ENCODE data around the gene PALLD.

Gene PALLD

GRCh38 chr4:168652755-168653154, 155.9 kb downstream of the PALLD start:
- no peak for DNase-seq

DNA sequence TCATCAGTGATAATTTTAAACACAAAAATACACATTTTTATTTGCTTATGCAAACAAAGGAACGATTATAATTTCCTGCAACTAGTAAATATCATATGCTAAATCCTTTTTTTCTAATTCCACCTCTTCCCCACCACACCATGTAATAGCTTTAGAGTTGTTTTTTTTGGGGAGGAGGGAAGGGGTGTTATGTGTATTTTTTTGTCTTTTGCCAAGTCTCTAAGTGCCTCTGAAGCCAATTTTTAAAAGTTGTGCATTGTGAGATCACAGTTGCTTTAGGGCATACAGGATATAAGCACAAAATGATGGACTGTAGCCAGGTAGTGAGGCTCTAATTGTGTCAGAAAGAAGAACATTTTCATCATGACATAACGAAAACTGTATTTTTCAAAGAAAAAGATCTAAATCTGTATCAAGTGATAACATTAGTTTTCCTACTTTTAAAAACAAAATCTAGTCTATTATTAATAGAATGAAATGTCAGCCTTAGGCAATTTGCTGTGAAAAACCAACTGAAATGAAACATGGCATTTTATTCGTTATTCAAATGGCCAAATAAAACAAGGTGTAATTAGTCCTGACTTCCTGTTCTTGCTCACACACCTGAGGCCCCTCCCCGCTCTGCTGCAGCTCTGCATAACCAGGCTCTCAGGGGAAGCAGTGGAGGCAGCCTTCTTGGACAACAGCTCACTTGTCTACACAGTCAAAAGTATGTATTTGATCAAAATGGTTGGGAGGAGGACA, 157.4 kb downstream of the PALLD start:
- no peak for DNase-seq

DNA sequence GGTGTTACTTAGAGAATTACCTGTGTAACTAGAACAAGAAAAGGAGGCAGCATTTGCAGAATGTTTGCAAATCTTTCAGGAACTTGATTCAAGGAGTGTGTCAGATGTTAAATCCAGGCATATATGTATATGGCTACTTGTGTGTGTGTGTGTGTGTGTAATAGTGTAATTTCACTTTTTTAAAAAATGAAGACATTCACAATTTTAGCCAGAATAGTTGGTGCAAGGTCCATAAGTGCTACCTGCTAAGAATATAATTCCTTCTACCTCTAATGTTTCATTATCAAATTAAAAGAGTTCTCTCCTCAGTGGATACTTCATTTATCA, 158.0 kb downstream of the PALLD start:
- DNase-seq = no peak

GRCh38 chr4:168655182-168655581, 158.3 kb downstream of the PALLD start:
- DNase-seq = no peak

- no peak for DNase-seq
These were observed 159.3 kb downstream of the PALLD start for GRCh38 chr4:168656055-168656660.

DNA sequence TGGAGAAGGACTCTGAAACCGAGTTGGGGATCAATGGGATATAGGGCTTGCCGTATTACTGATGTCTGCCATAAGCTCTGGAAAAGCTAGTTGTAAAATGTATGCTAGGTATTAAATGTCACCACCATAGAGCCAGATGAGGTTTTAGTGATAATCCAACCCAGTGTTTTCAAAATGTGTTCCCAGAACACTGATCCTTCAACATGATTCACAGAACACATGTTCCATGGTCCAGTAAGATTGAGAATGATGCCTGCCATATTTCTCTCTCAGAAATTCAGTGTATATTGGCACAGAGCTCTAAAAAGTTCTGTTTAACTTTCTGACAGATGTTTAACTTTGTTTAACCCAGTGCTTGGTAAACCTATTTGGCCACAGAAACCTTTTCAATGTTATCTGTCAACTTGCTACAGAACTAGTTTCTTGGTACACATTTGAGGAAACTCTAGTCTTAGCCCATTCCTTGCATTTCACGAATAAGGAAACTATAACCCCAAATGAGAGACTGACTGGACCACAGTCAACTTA, 160.2 kb downstream of the PALLD start:
- DNase-seq = no peak

GRCh38 chr4:168658751-168659150, 161.9 kb downstream of the PALLD start:
- no peak for DNase-seq

DNA sequence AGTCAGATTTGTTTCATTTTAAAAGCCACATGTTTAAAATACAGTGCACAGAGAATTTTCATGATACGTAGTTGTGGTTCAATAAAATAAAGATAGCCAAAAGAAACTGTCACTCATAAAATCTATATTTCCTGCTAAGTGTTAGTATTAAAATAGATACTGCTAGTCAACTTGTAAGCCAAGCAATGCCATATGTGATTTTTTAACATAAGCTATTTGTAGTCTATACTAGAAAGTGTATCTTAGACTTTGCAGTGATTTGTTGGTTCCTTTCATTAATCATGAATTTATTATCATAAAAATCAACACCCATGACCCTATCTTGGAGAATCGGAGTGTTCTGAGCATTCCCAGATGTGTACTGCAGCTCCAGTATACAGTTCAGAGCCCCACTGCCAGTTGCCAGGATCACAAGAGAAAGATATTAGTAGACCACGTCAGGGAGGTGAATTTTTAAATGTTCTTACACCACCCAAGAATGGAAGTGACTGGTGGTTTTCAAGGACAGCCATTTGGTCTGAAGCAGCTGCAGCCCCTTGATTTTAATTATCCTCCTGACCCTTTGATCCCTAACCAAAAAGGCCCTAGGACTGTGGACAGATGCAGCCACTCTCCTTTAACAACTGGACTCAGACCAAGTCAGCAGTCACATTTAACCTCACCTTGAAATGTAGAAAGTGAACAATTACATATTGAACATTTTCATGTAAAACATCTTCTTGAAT, 163.1 kb downstream of the PALLD start:
- no peak for DNase-seq

DNA sequence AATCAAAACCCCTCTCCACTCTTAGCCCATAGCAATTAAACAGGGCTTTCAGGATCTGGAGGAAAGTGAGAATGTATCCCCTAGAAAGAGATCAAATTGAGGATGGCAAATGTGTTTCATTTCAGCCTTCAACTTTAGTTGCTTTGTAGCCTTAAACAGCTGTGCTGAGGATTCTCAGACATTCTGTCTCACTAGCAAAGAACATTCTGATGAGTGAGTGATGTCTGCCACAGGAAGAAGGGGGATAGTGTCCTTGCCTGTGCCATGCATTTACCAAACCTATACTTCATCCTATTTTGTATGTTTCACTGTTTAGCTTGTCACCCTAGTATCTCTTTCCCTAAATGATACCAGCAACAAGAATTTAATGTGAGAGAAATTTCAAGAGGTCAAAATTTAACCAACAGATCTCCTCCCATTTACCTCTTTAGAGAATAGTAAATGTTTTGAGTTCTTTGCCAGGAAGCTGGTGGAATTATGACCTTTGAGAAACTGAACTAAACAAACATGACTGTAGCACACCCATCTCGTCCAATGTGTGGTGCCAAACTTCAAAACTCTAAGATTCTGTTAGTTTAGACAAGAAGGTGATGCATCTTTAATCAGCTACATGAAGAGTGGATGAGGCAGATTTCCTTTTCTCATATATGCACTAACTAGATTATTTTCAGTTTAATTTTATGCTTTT, 165.6 kb downstream of the PALLD start:
- DNase-seq = no peak

GRCh38 chr4:168664242-168664891, 167.5 kb downstream of the PALLD start:
- DNase-seq = no peak

- no peak for DNase-seq
These were observed 169.7 kb downstream of the PALLD start for GRCh38 chr4:168666531-168666930.

DNA sequence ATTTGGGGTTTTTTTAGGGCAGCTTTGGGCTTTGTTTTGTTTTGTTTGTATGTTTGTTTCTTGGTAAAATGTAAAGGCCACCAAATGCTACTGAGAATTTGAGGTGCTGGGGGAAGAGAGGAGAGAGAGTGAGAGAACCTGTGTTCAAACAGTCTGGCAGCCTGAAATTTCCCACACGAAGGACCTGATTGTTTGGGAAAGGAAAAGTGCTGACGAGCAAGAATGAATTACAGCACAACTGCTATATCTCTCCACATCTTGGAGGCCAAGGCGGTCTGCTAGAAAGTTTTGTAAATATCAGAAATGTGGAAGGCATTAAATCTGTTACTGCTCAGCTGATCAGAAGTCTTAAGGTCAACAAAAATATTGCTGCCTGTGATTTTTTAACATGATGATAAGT, 170.5 kb downstream of the PALLD start:
- DNase-seq = no peak

- no peak for DNase-seq
These were observed 171.1 kb downstream of the PALLD start for GRCh38 chr4:168667921-168668320.

DNA sequence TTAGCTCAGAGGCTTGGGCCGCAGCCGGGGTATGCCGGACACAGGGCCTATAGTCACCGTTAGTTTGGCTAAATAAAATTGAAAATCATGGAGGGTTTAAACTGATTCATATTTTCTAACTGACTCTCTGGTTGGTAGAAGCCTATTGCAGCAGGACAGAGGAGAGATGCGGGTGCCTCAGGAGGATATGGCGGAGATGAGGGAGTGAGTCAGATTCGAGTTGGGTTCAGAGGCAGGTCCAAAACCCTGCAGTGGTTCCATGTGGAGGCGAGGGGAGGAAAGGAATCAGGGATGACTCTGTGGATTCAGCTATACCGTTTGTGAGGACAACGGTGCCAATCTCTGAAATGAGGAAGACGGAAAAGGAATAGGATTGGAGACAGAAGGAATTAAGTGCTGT, 176.6 kb downstream of the PALLD start:
- no peak for DNase-seq

- DNase-seq = no peak
These were observed 177.4 kb downstream of the PALLD start for GRCh38 chr4:168674077-168674747.

DNA sequence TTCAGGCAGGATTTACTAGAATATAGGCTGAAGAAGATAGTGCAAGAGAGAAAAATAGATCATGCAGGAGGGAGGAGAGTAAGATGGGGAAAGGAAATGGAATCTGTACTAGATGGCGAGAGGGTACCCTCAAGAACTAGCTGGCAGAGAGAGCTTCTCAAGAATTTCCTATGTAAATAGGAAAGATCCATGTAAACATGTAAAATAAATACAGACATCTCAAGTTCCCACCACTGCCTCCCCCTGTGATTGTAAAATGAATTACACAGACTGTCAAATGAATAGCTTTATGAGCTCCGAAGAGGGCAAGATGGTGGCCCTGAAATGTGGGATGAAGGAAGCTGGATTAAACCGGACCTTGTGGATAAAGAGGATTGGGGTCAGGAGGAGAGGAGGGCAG, 178.0 kb downstream of the PALLD start:
- no peak for DNase-seq

- no peak for DNase-seq
These were observed 180.2 kb downstream of the PALLD start for GRCh38 chr4:168677063-168677462.

DNA sequence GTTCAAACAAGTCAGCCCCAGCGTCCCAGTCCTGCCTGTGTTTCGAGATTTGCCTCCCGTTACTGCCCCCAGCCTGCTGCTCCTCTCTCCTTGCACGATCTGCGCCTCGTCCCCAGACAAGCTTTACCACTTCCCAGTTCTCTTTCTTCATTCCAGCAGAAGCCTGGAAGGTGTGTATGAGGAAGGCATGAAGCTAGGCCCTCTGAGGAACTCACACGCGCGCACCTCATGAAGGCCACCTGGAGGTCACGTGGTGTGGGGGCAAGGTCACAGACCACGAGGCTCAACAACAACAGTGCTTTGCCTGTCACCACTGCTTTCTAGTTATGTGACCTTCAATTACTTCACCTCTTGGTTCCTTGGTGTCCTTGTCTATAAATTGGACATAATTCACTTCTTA, 181.0 kb downstream of the PALLD start:
- no peak for DNase-seq

DNA sequence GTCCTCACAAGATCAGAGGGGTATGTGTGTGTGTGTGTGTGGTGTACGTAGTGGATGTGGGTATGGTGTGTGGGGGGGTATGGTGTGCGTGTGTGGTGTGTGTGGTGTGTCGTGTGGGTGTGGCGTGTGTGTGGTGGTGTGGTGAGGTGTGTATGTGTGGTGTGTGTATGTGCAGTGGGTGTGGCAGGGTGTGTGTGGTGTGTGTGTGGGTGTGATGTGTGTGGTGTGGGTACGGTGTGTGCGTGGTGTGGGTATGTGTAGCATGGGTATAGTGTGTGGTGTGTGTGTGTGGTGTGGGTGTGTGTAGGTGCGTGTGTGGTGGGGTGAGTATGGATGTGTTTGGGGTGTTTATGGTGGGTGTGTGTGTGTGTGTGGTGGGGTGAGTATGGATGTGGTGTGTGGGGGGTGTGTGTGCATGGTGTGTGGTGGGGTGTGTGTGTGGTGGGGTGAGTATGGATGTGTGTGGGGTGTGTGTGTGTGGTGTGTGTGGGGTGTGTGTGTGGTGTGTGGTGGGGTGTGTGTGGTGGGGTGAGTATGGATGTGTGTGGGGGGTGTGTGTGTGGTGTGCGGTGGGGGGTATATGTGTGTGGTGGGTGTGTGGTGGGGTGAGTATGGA, 182.0 kb downstream of the PALLD start:
- no peak for DNase-seq

DNA sequence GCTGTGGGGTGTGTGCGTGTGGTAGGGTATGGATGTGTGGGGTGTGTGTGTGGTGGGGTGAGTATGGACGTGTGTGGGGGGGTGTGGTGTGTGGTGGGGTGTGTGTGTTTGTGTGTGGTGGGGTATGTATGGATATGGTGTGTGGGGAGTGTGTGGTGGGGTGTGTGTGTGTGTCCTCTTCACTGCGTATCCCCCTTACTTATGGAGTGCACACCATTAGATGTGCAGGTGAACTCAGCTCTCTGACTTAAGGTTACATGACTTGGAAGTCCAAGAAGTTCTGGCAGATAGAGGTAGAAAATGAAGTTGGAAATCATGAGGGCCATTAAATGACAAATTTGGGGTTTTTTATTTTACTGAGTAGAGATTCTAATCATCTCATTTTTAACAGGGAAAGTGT, 182.5 kb downstream of the PALLD start:
- DNase-seq = no peak

DNA sequence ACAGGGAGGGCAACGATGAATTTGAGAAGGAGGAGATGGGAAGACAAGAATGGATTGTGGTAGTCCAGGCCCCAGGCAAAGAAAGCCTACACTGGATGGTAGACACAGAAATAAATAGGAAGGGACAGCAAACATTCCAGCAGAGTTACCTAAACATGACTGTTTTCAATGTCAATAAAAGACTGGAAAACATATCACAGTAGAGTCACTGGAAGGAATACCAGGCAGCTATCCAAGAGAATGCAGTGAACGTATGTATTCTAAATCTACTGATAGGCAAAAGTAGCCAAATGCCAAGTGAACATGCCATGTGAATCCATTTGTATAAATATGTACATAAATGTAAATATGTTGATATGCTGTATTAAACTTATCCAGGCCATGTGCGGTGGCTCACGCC, 183.0 kb downstream of the PALLD start:
- no peak for DNase-seq

Measured in activated CD4-positive, alpha-beta T cell treated with anti-CD3 and anti-CD28 coated beads for 1 hour (primary cell).